Skin of body (tissue), 2 donors: ENCODE data around the gene IL37. TPM values are rescaled to one million over a fixed set of nuclear protein-coding genes. Genes with fewer than 3 reads are reported as not detected.
A peak's percentile ranks its signal among the peaks of the same experiment; 100 is the strongest.

ENCODE experiments used
- DNase-seq: peaks from one replicate; lab custom pipeline; 2025; lab: John Stamatoyannopoulos, UW
- total RNA-seq: library from RNA; depleted of rRNA; stranded (reverse); fragments of >200 nt; gene quantifications from one replicate; pipeline ENCODE4 v1.2.3, GENCODE V29; 2014

The IL37 gene, protein sequence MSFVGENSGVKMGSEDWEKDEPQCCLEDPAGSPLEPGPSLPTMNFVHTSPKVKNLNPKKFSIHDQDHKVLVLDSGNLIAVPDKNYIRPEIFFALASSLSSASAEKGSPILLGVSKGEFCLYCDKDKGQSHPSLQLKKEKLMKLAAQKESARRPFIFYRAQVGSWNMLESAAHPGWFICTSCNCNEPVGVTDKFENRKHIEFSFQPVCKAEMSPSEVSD
- 2.0 TPM for total RNA-seq

DNA sequence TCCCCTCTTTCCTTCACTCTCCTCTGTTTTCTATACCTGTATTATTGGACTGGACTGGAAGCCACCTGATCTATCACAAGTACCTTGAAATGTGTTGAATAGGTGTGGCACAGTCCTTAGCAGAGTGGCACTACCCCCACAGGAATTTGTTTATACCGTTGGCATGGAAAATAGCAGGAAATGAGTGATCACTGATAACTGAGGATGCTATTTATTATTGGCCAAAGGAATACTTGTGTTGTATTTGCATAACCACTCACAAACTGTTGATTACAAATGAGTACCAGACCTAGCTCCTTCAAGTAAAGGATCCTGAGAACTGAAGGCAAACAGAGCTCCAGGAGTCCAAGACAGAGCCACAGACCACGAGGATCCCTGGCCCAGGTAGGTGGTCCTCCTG, at the start of gene IL37:
TSS of gene IL37 (plus strand) at position 301 of the 400 bp plus-strand sequence. CDS start 1,848 bp downstream, outside the sequence.
- DNase-seq = no peak

DNA sequence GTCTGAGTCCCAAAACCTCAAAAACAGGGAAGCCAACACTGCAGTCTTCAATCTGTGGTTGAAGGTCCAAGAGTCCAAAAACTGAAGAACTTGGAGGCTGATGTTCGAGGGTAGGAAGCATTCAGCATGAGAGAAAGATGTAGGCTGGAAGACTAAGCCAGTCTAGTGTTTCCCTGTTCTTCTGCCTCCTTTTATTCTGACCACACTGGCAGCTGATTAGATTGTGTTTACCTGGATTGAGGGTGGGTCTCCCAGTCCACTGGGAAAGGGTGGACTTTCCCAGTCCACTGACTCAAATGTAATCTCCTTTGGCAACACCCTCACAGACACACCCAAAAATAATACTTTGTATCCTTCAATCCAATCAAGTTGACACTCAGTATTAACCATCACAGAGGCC, 46.9 kb upstream of the IL37 start:
- DNase-seq = no peak

DNA sequence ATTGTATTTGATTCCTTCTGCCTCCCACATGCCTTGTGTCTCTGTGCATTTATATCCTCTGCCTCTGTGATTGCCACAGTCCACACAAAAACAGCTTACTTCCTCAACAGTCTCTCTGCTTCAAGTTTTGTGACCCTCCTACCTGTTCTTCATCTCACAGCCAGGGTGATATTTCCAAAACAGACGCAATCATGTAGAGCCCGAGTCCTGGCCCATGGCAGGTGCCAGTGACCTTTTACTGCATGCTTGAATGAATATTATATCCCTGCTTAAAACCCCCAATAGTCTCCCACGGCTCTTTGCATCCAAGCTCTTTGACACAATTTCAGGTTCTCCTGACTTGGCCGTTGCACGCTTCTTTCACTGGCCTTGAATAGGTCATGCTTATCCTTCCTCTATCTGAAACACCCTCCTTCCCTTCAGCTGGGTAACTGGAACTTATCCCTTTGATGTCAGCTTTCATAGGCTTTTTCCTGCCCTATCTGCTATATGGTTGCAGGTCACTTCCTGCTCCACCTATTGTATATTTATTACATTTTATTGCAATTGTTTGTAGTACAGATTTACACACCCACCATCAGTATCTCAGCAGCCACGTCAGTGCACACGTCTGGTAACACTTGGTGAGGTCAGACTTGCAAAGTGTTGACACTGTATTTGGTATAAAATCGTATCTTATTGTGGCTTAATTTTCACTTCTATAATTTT, 44.7 kb upstream of the IL37 start:
- DNase-seq = no peak

DNA sequence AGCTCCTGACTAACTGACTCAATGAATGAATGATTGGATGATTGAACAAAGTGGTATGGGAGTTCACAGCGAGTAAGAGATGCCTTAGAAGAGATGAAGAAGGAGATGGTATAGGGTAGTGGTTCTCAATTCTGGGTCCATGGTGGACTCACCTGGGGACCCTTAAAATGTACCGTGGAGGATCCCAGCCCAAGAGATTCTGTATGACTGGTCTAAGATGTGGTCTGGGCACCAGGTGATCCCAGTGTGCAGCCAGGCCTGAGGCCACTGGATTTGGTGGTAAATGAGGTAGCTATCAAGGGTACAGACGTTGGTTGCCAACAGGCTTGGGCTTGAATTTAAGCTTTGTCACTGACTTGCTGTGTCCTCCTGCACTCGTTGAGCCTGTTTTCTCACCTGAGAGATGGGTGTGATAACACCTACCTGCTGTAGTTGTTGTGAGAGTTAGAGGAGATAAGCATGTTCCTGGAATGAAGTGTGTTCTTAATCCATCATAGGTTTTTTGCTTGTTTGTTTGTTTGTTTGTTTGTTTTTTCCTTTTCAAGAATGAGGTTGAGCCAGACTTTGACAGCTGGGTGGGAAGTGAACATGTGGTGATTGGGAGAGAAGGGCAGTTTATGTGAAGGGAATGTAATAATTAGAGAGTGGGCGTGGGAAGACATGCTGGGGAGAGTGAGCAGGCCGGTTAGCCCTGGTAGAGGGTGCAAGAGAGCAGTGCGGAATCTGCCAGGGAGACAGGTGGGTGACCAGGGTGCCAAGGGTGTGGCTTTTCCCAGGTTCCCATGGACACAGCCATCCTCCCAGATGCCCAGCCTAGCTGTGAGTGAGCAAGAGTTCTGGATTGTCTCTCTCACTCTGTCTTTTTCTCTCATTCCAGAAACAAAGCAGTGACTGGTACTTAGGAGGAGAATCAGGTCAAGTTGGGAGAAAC, 43.0 kb upstream of the IL37 start:
- DNase-seq = no peak

DNA sequence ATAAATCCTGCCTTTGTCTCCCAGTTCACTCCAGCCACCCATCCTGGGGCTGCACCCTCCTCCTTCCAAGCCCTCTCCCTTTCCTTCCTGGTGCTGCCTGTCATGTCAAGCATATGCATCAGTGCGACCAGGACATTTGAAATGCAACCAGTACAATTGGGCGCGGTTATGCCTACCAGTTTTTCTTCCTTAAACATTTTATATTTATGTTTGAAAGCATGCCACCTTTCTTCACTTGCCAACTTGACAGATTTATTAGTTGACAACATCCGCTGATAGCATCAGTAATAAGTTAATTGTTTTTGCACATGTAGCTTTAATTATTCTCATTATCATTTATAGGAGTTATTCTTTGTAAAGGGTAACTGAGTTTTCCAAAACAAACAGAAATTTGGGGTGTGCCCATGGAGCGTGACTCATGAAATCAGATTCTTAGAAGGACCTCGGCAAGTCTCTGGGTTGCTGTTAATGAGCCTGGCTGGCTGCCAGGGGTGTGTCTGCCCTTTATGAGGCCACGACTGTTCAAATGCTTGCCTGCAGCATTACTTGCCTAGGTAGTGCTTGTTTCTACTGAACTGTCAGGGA, 41.6 kb upstream of the IL37 start:
- peak; percentile 51 for DNase-seq

DNA sequence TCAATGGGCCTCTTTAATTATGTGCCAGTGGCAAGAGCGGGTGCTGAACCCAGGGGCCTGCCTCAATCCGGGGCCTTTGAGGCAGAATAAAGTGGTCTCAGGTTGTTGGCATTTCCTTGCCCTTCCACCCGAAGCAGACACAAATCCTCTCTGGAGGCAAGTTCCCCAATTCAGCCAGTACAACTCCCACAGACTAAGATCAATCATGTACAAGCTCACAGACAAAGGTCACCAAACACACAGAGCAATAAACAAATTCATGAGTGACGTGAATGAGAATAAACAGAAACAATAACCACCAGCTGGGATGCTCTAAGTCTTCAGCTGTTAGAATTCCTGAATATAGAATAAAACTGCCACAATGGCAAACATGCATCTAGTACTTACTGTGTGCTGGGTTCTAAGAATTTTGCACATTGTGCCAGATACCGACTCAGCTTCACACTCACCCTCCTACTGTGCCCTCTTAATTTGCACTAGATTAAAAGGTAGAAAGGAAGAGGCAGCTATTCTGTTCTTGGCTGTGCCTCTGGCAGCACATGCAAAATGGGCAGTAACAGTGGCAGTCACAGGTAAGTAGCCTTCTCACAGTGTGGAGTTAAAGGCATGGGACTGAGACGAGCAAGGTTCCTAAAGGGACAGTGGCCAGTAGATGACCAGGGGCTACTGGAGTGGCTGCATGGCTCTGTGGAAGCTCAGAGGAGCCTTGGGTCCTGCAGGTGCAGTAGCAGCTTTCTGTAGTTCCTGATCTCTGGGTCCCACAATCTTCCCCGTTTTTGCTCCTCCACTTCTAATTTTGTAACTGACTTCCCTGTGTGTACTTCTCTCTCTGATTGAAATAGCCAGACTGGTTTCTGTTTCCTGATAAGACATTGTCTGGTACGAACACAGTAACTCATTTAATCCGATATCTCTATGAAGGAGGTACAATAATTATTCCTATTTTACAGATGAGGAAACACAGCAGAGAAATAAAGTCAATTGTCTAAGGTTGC, 39.8 kb upstream of the IL37 start:
- DNase-seq = no peak

DNA sequence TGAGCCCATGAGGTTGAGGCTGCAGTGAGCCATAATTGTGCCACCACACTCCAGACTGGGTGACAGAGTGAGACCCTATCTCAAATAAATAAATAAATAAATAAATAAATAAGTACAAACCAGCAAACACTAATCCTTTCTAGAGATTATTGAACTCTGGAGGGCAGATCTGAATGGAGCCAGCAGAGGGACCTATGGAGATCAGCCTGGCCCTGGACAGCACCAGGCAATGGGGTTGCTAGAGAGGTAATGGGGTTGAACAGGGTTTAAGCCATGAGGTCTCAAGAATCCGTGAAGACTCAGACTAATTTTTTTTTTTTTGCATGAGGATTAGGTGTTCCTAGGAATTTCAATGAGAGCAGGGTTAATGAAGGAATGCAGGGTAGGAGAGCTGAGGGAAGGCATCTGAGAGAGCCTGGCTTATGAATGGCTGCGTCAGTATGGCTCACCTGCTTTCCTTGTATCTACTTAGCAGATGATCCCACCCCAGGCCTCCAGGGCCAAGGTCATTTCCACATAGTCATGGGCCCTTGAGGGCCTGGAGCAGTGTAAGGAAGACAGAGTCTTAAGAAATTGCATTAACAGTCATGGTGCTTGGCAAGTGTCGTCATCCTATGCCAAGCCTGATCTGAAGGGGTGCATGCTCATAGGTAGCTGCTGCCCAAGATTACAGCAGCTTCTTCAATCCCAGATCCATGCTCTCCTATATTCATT, 34.6 kb upstream of the IL37 start:
- DNase-seq = no peak

DNA sequence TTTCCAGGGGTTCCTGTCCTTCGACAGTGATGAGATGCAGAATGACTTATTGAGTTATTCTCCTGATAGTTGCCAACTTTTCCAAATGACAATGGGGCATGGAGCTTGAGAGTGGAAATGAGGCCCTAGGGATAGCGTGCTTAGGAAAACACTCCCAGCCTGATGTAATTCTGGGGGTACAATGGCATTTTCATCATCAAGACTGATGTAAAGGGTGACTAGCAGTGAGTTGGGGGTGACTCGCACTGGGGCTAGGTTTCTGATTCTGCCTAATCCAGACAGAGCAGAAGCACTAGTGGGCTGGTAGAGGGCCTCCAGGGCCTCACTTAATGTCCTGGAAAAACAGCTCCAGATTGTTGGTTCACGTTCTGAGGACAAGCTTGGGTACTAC, 34.0 kb upstream of the IL37 start:
- DNase-seq = no peak

DNA sequence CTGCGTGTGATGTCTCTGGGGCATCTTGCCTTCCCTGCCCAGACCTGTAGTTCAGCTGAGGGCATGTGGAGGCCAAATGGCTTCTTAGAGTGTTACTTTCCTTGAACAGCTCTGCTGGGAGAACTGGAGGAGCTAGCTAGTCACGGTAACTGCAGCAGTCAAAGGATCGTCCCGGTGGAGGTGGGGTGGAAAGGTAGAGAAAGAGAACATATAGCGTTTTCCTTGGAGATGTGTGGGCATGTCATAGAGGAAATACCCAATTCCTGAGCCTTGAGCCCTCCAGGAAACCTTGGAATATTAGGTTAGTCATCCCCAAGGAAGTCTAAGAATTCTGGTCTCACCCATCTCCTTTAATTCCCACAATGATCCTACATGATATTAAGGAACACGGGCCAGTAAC, 33.5 kb upstream of the IL37 start:
- DNase-seq = no peak

DNA sequence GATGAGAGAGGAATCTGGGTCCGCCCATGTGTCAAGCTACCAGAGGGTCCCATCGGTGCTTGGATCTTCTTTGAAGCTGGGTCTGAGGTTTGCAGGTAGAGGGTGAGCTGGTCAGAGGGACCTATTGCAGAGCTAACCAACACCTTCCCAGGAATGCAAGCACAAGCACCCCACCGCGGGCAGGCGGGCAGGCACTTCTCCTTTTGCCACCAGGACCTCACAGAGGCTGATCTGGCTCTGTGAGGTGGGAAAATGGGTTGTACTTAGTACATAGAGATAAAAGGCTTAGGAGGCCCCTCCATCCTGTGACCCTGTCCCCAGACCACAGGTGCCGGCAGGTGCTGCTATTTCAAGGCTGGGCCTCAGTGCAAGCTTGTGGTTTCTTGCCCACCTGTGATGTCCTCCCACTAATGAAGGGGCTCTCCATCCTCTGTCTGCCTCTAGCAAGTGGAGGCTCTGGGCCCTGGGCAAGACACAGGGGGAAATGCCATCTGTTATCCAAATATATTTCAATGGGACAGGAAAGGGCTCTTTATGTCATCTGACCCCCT, 31.4 kb upstream of the IL37 start:
- no peak for DNase-seq

DNA sequence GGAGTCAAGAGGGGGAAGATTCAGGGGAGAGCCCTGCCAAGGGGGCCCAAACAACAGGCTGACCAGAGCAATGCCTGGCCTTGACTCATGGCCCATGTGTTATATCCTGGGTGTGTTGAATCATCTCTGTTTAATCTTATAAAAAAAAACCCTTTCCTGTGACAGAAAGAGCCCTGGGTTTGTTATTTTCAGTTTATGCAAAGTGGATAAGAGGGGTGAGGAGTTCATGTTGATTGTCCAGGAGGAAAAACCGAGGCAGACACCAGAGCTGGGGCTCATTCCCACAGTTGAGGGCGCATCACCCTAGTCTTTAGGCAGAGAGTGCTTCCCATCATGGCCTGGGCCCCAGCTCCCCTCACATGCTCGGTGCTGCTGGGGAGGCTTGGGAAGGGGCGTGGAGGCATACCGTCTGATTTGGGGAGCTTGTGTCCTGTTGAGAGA, 30.9 kb upstream of the IL37 start:
- no peak for DNase-seq

DNA sequence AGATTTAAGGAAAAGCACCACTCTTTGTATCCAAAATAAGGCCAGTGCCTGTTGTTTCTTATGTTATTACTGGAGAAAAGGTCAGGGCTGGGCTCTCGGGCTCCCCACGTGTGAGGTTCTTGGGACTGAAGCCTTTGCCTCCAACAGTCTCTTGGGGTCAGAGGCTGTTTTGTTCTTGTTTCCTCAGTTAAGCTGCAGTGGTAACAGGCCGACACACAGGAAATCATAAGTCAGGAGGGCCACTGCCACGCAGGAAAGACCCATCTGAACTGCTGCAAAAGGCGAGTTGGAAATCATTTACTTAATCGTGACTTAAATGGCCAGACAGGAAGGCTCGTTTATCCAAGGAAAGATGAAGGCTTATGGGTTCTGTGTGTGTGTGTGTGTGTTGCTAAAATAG, 30.3 kb upstream of the IL37 start:
- DNase-seq = no peak

DNA sequence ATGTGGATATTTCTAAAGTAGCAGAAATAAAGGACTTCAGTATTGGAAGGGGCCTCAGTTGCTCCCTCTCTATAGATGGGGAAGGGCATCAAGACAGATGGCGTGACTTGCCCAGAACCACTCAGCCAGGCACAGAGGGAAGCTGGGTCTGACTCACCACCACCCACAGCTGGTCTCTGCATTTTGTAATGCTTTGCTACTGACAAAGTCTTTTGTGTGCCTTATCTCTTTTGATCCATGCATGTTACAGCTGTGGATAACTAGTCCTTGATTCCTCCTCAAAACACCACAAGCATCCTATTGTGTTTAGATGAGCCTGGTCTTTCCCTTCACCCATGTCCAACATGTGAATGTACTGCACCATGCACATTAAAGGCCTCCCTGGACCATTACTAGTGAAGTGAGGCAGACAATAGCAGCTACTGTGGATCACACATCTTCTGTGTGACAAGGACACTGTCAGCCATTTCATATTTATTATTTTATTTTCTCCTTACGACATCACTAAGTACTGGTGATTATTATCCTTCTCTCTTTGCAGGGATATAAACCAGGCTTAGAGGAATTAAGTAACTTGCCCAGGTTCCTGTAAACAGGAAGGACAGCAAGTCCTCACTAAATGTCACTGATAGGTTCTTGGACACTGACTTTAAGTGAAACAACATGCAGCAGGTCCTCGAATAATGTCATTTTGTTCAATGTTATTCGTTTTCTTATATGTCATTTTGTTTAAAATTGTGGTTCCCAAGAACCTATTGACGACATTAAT, 29.6 kb upstream of the IL37 start:
- no peak for DNase-seq

DNA sequence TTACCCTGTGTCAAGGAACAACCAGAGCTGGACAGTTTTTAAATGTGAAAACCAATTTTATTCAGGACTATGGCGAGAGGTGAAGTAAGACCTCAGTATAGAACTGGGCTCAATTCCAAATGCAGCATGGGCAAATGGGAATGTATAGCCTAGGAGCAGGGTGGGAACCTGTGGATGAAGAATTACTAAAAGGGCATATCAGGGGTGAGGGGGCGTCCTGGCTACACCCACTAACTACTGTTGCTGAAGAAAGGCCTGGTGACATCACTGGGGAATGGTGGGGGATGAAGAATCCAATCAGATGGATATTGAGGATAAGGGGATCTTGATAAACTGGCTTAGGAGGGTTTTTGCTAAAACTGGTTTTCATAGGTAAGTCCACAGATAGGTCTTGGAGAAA, 27.3 kb upstream of the IL37 start:
- no peak for DNase-seq

DNA sequence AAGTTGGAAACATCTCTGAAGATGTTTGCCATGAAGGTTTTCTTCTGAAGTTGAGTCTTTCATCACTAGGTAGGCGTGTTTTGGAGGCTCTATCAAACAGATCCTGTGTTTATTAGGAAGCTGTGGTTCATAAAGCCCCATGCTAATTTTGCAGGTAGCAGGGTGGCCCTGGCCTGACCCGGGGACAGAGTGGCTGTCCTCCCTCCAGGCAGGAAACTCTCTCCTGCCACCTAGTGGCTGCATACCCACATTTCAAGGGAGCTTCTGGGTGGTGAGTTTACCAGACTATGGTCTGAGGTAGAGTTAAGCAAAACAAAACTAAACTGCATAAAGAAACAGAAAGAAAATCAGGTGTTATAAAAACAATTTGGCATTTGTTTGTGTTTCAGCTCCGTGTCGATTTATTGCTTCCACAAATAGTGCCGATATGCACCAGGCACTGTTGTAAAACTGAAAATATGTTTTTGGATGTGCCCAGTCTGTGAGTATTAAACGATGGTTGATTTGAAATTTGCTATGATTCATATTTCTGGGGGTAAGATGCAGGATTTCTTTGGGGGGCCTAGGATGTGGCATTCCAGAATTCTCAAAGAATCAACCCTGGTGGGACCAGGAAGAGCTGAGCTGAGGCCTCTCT, 26.0 kb upstream of the IL37 start:
- no peak for DNase-seq

DNA sequence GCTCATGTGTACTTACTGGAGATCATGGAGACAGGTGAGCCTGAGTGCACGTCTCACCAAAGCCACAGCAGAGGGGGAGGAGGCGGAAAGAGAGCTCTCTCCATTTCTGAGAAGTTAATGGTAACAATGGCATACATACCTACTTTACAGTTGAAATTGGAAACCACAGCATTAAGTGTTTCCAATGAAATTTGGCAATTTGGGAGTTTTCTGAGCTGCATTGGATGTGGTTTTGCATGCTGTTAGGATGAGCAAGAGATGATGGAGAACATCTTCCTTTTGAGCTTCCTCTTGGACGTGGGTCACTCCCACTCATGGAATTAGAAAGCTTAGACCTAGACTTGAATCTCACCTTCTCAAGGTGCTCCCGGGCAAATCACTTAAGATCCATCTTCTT, 25.5 kb upstream of the IL37 start:
- DNase-seq = no peak

DNA sequence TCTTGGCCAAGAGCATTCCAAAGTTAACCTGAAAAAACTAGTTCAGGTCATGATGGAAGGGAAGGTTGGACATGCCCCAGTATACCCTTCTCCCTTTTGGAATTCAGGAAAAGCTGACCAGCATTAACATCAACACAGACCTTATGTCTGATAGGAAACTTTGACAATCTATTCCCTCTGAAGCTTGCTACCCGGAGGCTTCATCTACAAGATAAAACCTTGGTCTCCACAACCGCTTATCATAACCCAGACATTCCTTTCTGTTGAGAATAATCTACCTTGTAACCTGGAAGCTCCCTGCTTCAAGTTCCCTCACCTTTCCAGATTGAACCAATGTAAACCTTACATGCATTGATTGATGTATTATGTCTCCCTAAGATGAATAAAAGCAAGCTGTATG, 24.7 kb upstream of the IL37 start:
- no peak for DNase-seq

DNA sequence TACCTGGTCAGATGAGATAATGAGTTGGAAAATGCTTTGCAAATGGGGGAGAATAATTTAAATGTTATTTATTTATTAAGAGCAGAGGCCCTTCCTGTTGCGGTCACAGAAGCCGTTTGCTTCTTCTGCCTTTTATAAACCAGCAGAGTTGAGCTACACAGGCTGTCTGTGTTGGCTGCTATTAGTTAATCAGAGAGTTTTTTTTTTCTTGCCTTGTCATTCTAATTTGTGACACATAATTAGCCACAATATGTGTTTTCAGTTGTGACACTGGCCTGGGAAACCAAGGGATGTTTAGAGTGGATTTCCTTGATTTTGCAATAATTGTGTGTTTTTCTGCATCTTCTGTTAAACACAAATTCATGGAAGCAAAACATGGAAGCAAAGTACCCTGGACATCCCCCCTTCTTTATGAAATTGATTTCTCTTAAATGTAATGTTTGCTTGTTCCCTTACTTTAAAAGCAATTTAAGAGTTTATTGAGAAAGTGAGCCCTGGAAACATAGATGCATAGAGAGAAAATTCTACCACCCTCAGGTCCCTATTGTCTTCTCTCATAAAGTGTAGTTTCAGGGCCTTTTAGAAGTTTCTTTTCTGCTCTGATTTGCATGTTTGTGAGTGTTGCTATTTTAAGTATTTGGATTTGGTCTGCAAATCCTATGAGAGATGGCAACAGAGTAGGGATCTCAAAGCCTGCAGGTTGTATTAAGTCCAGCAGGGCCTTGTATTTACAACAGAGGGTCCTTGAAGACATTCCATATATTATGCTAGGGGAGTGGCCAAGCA, 22.8 kb upstream of the IL37 start:
- no peak for DNase-seq
